Testis (tissue), 3 donors: ENCODE data around the gene GSTA4. TPM values are rescaled to one million over a fixed set of nuclear protein-coding genes. Genes with fewer than 3 reads are reported as not detected.
"Not testable (repeated sequence)": the region's sequence is repeated elsewhere in the genome, so short reads cannot be mapped to it uniquely, and the experiment has no call there.

ENCODE experiments used
- DNase-seq: peaks from one replicate; pipeline ENCODE4 v3.0.0-alpha.2; 2019
- H3K27ac ChIP-seq, 2 donors: fragments of 200-600 bp; sonication (generic); one replicate each; pipeline ENCODE4 v1.5.1; 2019
- H3K27me3 ChIP-seq: fragments of 200-600 bp; sonication (generic); one replicate; pipeline ENCODE4 v1.5.1; 2019
- H3K36me3 ChIP-seq: fragments of 200-600 bp; sonication (generic); one replicate; pipeline ENCODE4 v1.5.1; 2017; ENCODE audit warnings: low read depth; ENCODE audit errors: missing control alignments
- H3K4me1 ChIP-seq: fragments of 200-600 bp; sonication (generic); one replicate; pipeline ENCODE4 v1.5.1; 2019
- H3K4me3 ChIP-seq, 2 donors: fragments of 200-600 bp; sonication (generic); one replicate each; pipeline ENCODE4 v1.5.1; 2017 to 2019
- H3K9me3 ChIP-seq: fragments of 200-600 bp; sonication (generic); one replicate; pipeline ENCODE4 v1.5.1; 2017
- POLR2A ChIP-seq: fragments of 450-650 bp; IDR thresholded peaks from one replicate; pipeline ENCODE4 v1.6.1; 2017; ENCODE audit warnings: antibody characterized with exemption, mild to moderate bottlenecking, moderate library complexity
- WGBS, 2 donors: methylation state at CpG; one replicate each; pipeline ENCODE4 v1.1.5; 2018; 5-methylcytosine and 5-hydroxymethylcytosine counted together
- intact Hi-C: fragments of 100-400 bp; cut with DNase I; formaldehyde crosslinking; loops from one replicate; pipeline ENCODE4 v1.15.1; 2023; ENCODE audit warnings: low total_unique reads
- polyA plus RNA-seq: library from polyadenylated mRNA; stranded (reverse); fragments of 350-450 nt; fragmentation: Illumina TruSeq; extraction: RNeasy Lipid Tissue Mini Kit (QIAGEN cat#74804); gene quantifications from one replicate; pipeline ENCODE4 v1.2.3, GENCODE V29; 2014; ENCODE audit warnings: low read depth, low replicate concordance; ENCODE audit not compliant: insufficient read depth
- total RNA-seq, 2 donors: library from RNA; depleted of rRNA; stranded (reverse); fragments of >200 nt; gene quantifications; one replicate each; pipeline ENCODE4 v1.2.3, GENCODE V29; 2016
- TF ChIP-seq, protein P1 (sequence below), 3 experiments: fragments of 450-650 bp in 2 of 3; fragments of 200-600 bp in 1 of 3; sonication (generic) in 1 of 3; IDR thresholded peaks; one replicate each; pipeline ENCODE4 v1.5.1; 2016 to 2019; ENCODE audit warnings: antibody characterized with exemption in 3 of 3, mild to moderate bottlenecking in 2 of 3, moderate library complexity in 1 of 3

Gene GSTA4
- total and polyA plus RNA-seq, 3 donors from 2014 or later = 63.1 to 91.5 (median 87.3) TPM

GRCh38 chr6:53011979-53012378, 16.9 kb upstream of the GSTA4 start:
- Histone ChIP-seq H3K27ac (no peak overlapping the region), H3K36me3 (no peaks in the 10 kb centered on the region), H3K9me3 (no peaks in the 10 kb centered on the region), H3K4me3 (no peak overlapping the region), H3K4me1 (no peaks in the 10 kb centered on the region), H3K27me3 (no peaks in the 10 kb centered on the region)
- intact Hi-C loops = no loop called here
- WGBS, 2 donors = 60 to 70% methylated on average over 1 of the region's 1 CpG
- no peak for TF ChIP-seq POLR2A
- TF ChIP-seq, protein P1, sequence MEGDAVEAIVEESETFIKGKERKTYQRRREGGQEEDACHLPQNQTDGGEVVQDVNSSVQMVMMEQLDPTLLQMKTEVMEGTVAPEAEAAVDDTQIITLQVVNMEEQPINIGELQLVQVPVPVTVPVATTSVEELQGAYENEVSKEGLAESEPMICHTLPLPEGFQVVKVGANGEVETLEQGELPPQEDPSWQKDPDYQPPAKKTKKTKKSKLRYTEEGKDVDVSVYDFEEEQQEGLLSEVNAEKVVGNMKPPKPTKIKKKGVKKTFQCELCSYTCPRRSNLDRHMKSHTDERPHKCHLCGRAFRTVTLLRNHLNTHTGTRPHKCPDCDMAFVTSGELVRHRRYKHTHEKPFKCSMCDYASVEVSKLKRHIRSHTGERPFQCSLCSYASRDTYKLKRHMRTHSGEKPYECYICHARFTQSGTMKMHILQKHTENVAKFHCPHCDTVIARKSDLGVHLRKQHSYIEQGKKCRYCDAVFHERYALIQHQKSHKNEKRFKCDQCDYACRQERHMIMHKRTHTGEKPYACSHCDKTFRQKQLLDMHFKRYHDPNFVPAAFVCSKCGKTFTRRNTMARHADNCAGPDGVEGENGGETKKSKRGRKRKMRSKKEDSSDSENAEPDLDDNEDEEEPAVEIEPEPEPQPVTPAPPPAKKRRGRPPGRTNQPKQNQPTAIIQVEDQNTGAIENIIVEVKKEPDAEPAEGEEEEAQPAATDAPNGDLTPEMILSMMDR (IDR thresholded peaks at IDR 0.05) = no peak
- no peak for DNase-seq

DNA sequence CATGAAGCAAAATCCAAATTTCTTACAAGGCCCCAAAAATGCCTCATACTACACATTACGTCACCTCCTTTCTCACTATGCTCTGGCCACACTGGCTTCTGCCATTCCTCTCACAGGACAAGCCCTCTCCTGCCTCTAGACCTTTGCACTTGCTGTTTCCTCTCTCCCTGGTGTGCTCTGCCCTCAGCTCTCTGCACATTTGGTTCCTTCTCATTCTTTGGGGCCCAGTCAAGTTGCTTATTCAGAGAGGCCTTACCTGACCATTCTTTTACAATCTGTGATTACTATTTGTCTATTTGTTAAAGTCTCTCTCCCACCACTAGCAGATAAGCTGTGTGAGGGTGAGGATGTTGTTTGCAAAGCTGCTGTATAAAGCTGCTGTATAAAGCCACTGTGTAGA, 15.4 kb upstream of the GSTA4 start:
- 94 to 97% methylated on average over 1 of the region's 1 CpG for WGBS, 2 donors

GRCh38 chr6:53009511-53009910, 14.4 kb upstream of the GSTA4 start:
- Histone ChIP-seq H3K36me3 (no peaks in the 10 kb centered on the region), H3K4me3 (no peak overlapping the region), H3K9me3 (no peaks in the 10 kb centered on the region), H3K27me3 (no peaks in the 10 kb centered on the region), H3K4me1 (no peaks in the 10 kb centered on the region), H3K27ac (no peak overlapping the region)
- intact Hi-C loops = no loop called here
- DNase-seq = no peak
- 85 to 88% methylated on average over 3 of the region's 3 CpGs for WGBS, 2 donors
- TF ChIP-seq, protein P1 (IDR thresholded peaks at IDR 0.05) = no peak
- no peak for TF ChIP-seq POLR2A

More for the DNA sequence above, 15.4 kb upstream of the GSTA4 start:
- intact Hi-C loops = no loop called here
- no peaks in the 10 kb centered on the region for H3K4me1 ChIP-seq
- no peaks in the 10 kb centered on the region for H3K9me3 ChIP-seq
- no peak for DNase-seq
- TF ChIP-seq, protein P1 (IDR thresholded peaks at IDR 0.05) = no peak
- TF ChIP-seq POLR2A = no peak
- H3K4me3 ChIP-seq = no peak overlapping the region
- no peak overlapping the region for H3K27ac ChIP-seq
- no peaks in the 10 kb centered on the region for H3K36me3 ChIP-seq
- no peaks in the 10 kb centered on the region for H3K27me3 ChIP-seq

DNA sequence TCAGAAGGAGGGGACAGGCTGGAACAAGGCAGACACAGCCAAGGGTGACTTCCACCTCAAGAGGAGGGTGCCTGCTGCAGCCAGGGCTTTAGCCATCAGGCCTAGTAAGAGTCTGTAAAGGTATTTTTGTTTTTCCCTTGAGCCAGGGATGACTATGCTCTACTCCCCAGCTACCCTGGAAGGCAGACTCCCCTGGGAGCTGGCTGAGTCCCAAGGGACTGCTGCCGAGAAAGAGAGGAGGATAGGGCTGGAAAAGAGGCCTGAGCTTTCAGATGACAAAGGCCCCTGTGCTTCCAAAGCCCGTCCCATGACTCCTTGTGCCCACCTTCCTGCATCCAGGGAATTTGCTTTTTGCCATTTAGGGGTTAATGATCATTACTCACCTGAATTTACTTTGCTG, 14.0 kb upstream of the GSTA4 start:
- Histone ChIP-seq H3K27me3 (no peaks in the 10 kb centered on the region), H3K4me1 (no peaks in the 10 kb centered on the region), H3K9me3 (no peaks in the 10 kb centered on the region), H3K27ac (no peak overlapping the region), H3K4me3 (no peak overlapping the region), H3K36me3 (no peaks in the 10 kb centered on the region)
- DNase-seq = no peak
- intact Hi-C loops = no loop called here
- TF ChIP-seq, protein P1 (IDR thresholded peaks at IDR 0.05) = no peak
- TF ChIP-seq POLR2A = no peak
- WGBS, 2 donors = 74 to 77% methylated on average over 2 of the region's 2 CpGs

- WGBS, 2 donors = 94 to 96% methylated on average over 4 of the region's 4 CpGs
- H3K4me3 ChIP-seq, H3K27ac ChIP-seq, DNase-seq, H3K9me3 ChIP-seq, H3K27me3 ChIP-seq, H3K36me3 ChIP-seq, intact Hi-C loops, H3K4me1 ChIP-seq: not testable (repeated sequence)
These were observed 13.2 kb upstream of the GSTA4 start for GRCh38 chr6:53008192-53008687.
